ENCODE results near the gene HAND2.

GRCh38 chr4:173524218-173525117 is 5.6 kb downstream of the HAND2 start:
- TF ChIP-seq REST (IDR thresholded peaks at IDR 0.05; ENCODE audit: low read depth) (no peak), EP300 (IDR thresholded peaks at IDR 0.05; ENCODE audit: borderline replicate concordance) (no peak), TAF1 (IDR thresholded peaks at IDR 0.05; ENCODE audit: low read depth) (no peak)

All from Ishikawa (cell line).